Measurements from ENCODE around the gene MRPL28. TPM values are rescaled to one million over a fixed set of nuclear protein-coding genes. Genes with fewer than 3 reads are reported as not detected.

MRPL28 gene
- 114 to 136 TPM (median 133 TPM) in 5 replicates for total RNA-seq (2022; extraction: Qiagen RNA extraction; ENCODE audit: low read depth)

GRCh38 chr16:370443-370842, at the start of gene MRPL28:
MRPL28 (minus strand) TSS chr16:370538; CDS start chr16:370218, 320 bp downstream.

GRCh38 chr16:401468-402348, 31.4 kb upstream of the MRPL28 start, which contains the start of gene DECR2:
DECR2 (plus strand) TSS chr16:401885; CDS start chr16:401964, 79 bp downstream.

GRCh38 chr16:397135-397661, 26.9 kb upstream of the MRPL28 start, which contains the start of gene NME4:
NME4 (plus strand) TSS chr16:397199; CDS start chr16:397223, 24 bp downstream.

GRCh38 chr16:381789-382717, 11.7 kb upstream of the MRPL28 start, which contains the start of gene PGAP6:
PGAP6 (minus strand) TSS chr16:381978; CDS start chr16:381821, 157 bp downstream.

GRCh38 chr16:352547-353403, 17.6 kb downstream of the MRPL28 start, which contains the start of gene AXIN1:
AXIN1 (minus strand) TSS chr16:352723; CDS start chr16:347025, 5,698 bp downstream.

Other genes with a start within 250 kb of the MRPL28 start
- 21.2 to 28.4 TPM (median 26.7 TPM) in 5 replicates for gene NPRL3, start 231.9 kb downstream of the MRPL28 start, total RNA-seq (2022; extraction: Qiagen RNA extraction; ENCODE audit: low read depth)
- not detected in 5 replicates for gene HBZ, start 217.9 kb downstream of the MRPL28 start, total RNA-seq (2022; extraction: Qiagen RNA extraction; ENCODE audit: low read depth)
- gene HBM, start 204.6 kb downstream of the MRPL28 start, total RNA-seq (2022; extraction: Qiagen RNA extraction; ENCODE audit: low read depth) = not detected in 5 replicates
- 0.63 to 1.4 TPM in 2 of 5 replicates, not detected in the others for gene HBA2, start 197.7 kb downstream of the MRPL28 start, total RNA-seq (2022; extraction: Qiagen RNA extraction; ENCODE audit: low read depth)
- 0.48 to 2.0 TPM (median 1.4 TPM) in 5 replicates for gene HBA1, start 193.9 kb downstream of the MRPL28 start, total RNA-seq (2022; extraction: Qiagen RNA extraction; ENCODE audit: low read depth)
- gene HBQ1, start 190.1 kb downstream of the MRPL28 start, total RNA-seq (2022; extraction: Qiagen RNA extraction; ENCODE audit: low read depth) = 6.0 to 9.4 TPM (median 6.9 TPM) in 5 replicates
- gene LUC7L, start 141.1 kb downstream of the MRPL28 start, total RNA-seq (2022; extraction: Qiagen RNA extraction; ENCODE audit: low read depth) = 41.6 to 48.8 TPM (median 45.7 TPM) in 5 replicates
- gene FAM234A, start 135.7 kb downstream of the MRPL28 start, total RNA-seq (2022; extraction: Qiagen RNA extraction; ENCODE audit: low read depth) = 40.6 to 50.1 TPM (median 47.8 TPM) in 5 replicates
- 3.9 to 5.5 TPM (median 5.0 TPM) in 5 replicates for gene RGS11, start 94.6 kb downstream of the MRPL28 start, total RNA-seq (2022; extraction: Qiagen RNA extraction; ENCODE audit: low read depth)
- gene ARHGDIG, start 89.9 kb downstream of the MRPL28 start, total RNA-seq (2022; extraction: Qiagen RNA extraction; ENCODE audit: low read depth) = 1.7 to 3.2 TPM (median 2.5 TPM) in 5 replicates
- gene PDIA2, start 87.4 kb downstream of the MRPL28 start, total RNA-seq (2022; extraction: Qiagen RNA extraction; ENCODE audit: low read depth) = 0.18 to 0.51 TPM (median 0.44 TPM) in 5 replicates
- gene AXIN1, start 17.8 kb downstream of the MRPL28 start, total RNA-seq (2022; extraction: Qiagen RNA extraction; ENCODE audit: low read depth) = 27.7 to 34.1 TPM (median 31.6 TPM) in 5 replicates
- 26.6 to 39.6 TPM (median 35.5 TPM) in 5 replicates for gene PGAP6, start 11.4 kb upstream of the MRPL28 start, total RNA-seq (2022; extraction: Qiagen RNA extraction; ENCODE audit: low read depth)
- gene NME4, start 26.7 kb upstream of the MRPL28 start, total RNA-seq (2022; extraction: Qiagen RNA extraction; ENCODE audit: low read depth) = 291 to 435 TPM (median 419 TPM) in 5 replicates
- gene DECR2, start 31.3 kb upstream of the MRPL28 start, total RNA-seq (2022; extraction: Qiagen RNA extraction; ENCODE audit: low read depth) = 21.2 to 29.8 TPM (median 27.7 TPM) in 5 replicates
- 24.0 to 30.6 TPM (median 26.9 TPM) in 5 replicates for gene RAB11FIP3, start 55.1 kb upstream of the MRPL28 start, total RNA-seq (2022; extraction: Qiagen RNA extraction; ENCODE audit: low read depth)
- 44.2 to 76.6 TPM (median 71.4 TPM) in 5 replicates for gene CAPN15, start 157.2 kb upstream of the MRPL28 start, total RNA-seq (2022; extraction: Qiagen RNA extraction; ENCODE audit: low read depth)
- 0.13 to 0.22 TPM (median 0.17 TPM) in 4 of 5 replicates, not detected in the other for gene PRR35, start 189.9 kb upstream of the MRPL28 start, total RNA-seq (2022; extraction: Qiagen RNA extraction; ENCODE audit: low read depth)
- 0.15 to 0.51 TPM (median 0.29 TPM) in 5 replicates for gene NHLRC4, start 196.5 kb upstream of the MRPL28 start, total RNA-seq (2022; extraction: Qiagen RNA extraction; ENCODE audit: low read depth)
- 33.1 to 39.4 TPM (median 38.6 TPM) in 5 replicates for gene PIGQ, start 199.4 kb upstream of the MRPL28 start, total RNA-seq (2022; extraction: Qiagen RNA extraction; ENCODE audit: low read depth)
- 12.8 to 19.7 TPM (median 16.9 TPM) in 5 replicates for gene RAB40C, start 219.5 kb upstream of the MRPL28 start, total RNA-seq (2022; extraction: Qiagen RNA extraction; ENCODE audit: low read depth)